Gastrocnemius medialis (tissue), 4 donors: Measurements from ENCODE around the gene NR6A1. TPM values are rescaled to one million over a fixed set of nuclear protein-coding genes. Genes with fewer than 3 reads are reported as not detected.

Source experiments
- ATAC-seq, 2 donors: fragments of 150-250 bp; one replicate each; pipeline ENCODE4 v1.9.1; 2016
- DNase-seq, 2 donors: peaks; one replicate each; pipeline ENCODE4 v3.0.0-alpha.2; 2019
- H3K27ac ChIP-seq, 4 donors: fragments of 200-600 bp; sonication (generic); 1 replicate in 1 of 4; 2 replicates in 3 of 4; pipeline ENCODE4 v1.5.1; 2016 to 2018; ENCODE audit warnings: mild to moderate bottlenecking in 2 of 4, moderate library complexity in 1 of 4
- H3K27me3 ChIP-seq, 3 donors: fragments of 200-600 bp; sonication (generic) in 2 of 3; 1 replicate in 1 of 3; 2 replicates in 2 of 3; pipeline versions ENCODE4 v1.5.1 to v1.6.0; 2016 to 2019; ENCODE audit warnings: mild to moderate bottlenecking in 1 of 3, moderate library complexity in 1 of 3
- H3K36me3 ChIP-seq, 2 donors: fragments of 200-600 bp; sonication (generic) in 1 of 2; one replicate each; pipeline ENCODE4 v1.5.1; 2017 to 2018
- H3K4me1 ChIP-seq, 2 donors: fragments of 200-600 bp; sonication (generic) in 1 of 2; one replicate each; pipeline ENCODE4 v1.5.1; 2016 to 2017; ENCODE audit warnings: mild to moderate bottlenecking in 2 of 2
- H3K4me3 ChIP-seq, 4 donors: fragments of 200-600 bp; sonication (generic) in 3 of 4; 1 replicate in 1 of 4; 2 replicates in 3 of 4; pipeline ENCODE4 v1.5.1; 2016 to 2019; ENCODE audit warnings: mild to moderate bottlenecking in 2 of 4
- H3K9me3 ChIP-seq, 3 donors: fragments of 200-600 bp; sonication (generic) in 2 of 3; 1 replicate in 1 of 3; 2 replicates in 2 of 3; pipeline ENCODE4 v1.5.1; 2016 to 2019
- CTCF ChIP-seq, 5 experiments: fragments of 450-650 bp in 3 of 5; fragments of 200-600 bp in 2 of 5; sonication (generic) in 2 of 5; IDR thresholded peaks in 4 of 5; conservative IDR thresholded peaks in 1 of 5; 1 replicate in 4 of 5; 2 replicates in 1 of 5; pipeline ENCODE4 v1.5.1; 2016 to 2019; ENCODE audit warnings: antibody characterized with exemption in 5 of 5, mild to moderate bottlenecking in 3 of 5, moderate library complexity in 3 of 5
- POLR2A ChIP-seq, 2 donors: fragments of 450-650 bp; IDR thresholded peaks; one replicate each; pipeline ENCODE4 v1.6.1; 2017; ENCODE audit warnings: antibody characterized with exemption in 2 of 2, mild to moderate bottlenecking in 2 of 2, moderate library complexity in 2 of 2
- in situ Hi-C, 4 donors: fragments of 200-750 bp; cut with MboI; loops; one replicate each; pipeline versions ENCODE4 v1.15.0 to v1.8.0; 2017; ENCODE audit warnings: low sequenced_read_pairs in 4 of 4
- intact Hi-C: fragments of 100-400 bp; cut with DNase I; formaldehyde crosslinking; loops from one replicate; pipeline ENCODE4 v1.15.1; 2023; ENCODE audit warnings: low total_unique reads
- total RNA-seq, 4 donors: library from RNA; depleted of rRNA; stranded (reverse); fragments of >200 nt; gene quantifications; one replicate each; pipeline versions ENCODE4 v1.1.0 to v1.2.3, GENCODE V29; 2016

The NR6A1 gene
- total RNA-seq, 4 donors from 2014 or later, result 0.58 to 5.6 (median 2.1) TPM

- peak in 1 of 2 donors; percentile 16 for ATAC-seq
- in situ Hi-C loops, result no loop called here
- Histone ChIP-seq H3K27me3 (no peaks in the 10 kb centered on the region), H3K4me3 (no peak overlapping the region), H3K9me3 (no peaks in the 10 kb centered on the region), H3K27ac (no peak overlapping the region), H3K4me1 (peaks cover 9 to 14% of the 10 kb centered on the region in 2 donors), H3K36me3 (no peaks in the 10 kb centered on the region)
- intact Hi-C loops, result no loop called here
- no peak for DNase-seq
- TF ChIP-seq POLR2A (IDR thresholded peaks at IDR 0.05) (no peak), CTCF (IDR thresholded peaks at IDR 0.05 in 4 of 5, conservative IDR thresholded peaks at IDR 0.05 in 1 of 5) (no peak)
These were observed 46.1 kb downstream of the NR6A1 start for GRCh38 chr9:124725068-124725452.

- Histone ChIP-seq H3K4me3 (no peak overlapping the region), H3K36me3 (no peaks in the 10 kb centered on the region), H3K9me3 (no peaks in the 10 kb centered on the region), H3K4me1 (peaks cover 9 to 14% of the 10 kb centered on the region in 2 donors), H3K27me3 (no peaks in the 10 kb centered on the region), H3K27ac (no peak overlapping the region)
- intact Hi-C loops, result no loop called here
- no peak for DNase-seq
- TF ChIP-seq POLR2A (IDR thresholded peaks at IDR 0.05) (no peak), CTCF (IDR thresholded peaks at IDR 0.05 in 4 of 5, conservative IDR thresholded peaks at IDR 0.05 in 1 of 5) (no peak)
- no peak for ATAC-seq
- in situ Hi-C loops, result no loop called here
These were observed 46.6 kb downstream of the NR6A1 start for GRCh38 chr9:124724415-124725067.

- no peak for ATAC-seq
- Histone ChIP-seq H3K4me1 (peaks cover 9 to 14% of the 10 kb centered on the region in 2 donors), H3K4me3 (no peak overlapping the region), H3K9me3 (no peaks in the 10 kb centered on the region), H3K36me3 (no peaks in the 10 kb centered on the region), H3K27me3 (no peaks in the 10 kb centered on the region), H3K27ac (no peak overlapping the region)
- in situ Hi-C loops (no loop called here), intact Hi-C loops (no loop called here)
- no peak for DNase-seq
- no peak for TF ChIP-seq CTCF (IDR thresholded peaks at IDR 0.05 in 4 of 5, conservative IDR thresholded peaks at IDR 0.05 in 1 of 5)
- TF ChIP-seq POLR2A (IDR thresholded peaks at IDR 0.05), result no peak
These were observed 47.8 kb downstream of the NR6A1 start for GRCh38 chr9:124723352-124723751.

- DNase-seq, result no peak
- peaks cover 9 to 14% of the 10 kb centered on the region in 2 donors for H3K4me1 ChIP-seq
- no peak for TF ChIP-seq CTCF (IDR thresholded peaks at IDR 0.05 in 4 of 5, conservative IDR thresholded peaks at IDR 0.05 in 1 of 5)
- no peak for TF ChIP-seq POLR2A (IDR thresholded peaks at IDR 0.05)
- H3K27me3 ChIP-seq, result no peaks in the 10 kb centered on the region
- no peak overlapping the region for H3K4me3 ChIP-seq
- H3K9me3 ChIP-seq, result no peaks in the 10 kb centered on the region
- no peak overlapping the region for H3K27ac ChIP-seq
- H3K36me3 ChIP-seq, result no peaks in the 10 kb centered on the region
- in situ Hi-C loops (no loop called here), intact Hi-C loops (no loop called here)
- ATAC-seq, result no peak
These were observed 49.8 kb downstream of the NR6A1 start for GRCh38 chr9:124721109-124721906.
